GM12801 (cell line): ENCODE results near the gene CREB3L1.

Experiments
- CTCF ChIP-seq: IDR thresholded peaks from one replicate; pipeline ENCODE4 v1.5.1; 2011; ENCODE audit warnings: control low read depth; ENCODE audit not compliant: insufficient read length; ENCODE audit errors: extremely low read depth

CREB3L1 gene

GRCh38 chr11:46330154-46330553, 52.7 kb downstream of the CREB3L1 start:
- TF ChIP-seq CTCF: no peak

- no peak for TF ChIP-seq CTCF
Measured at GRCh38 chr11:46330563-46331281, 53.3 kb downstream of the CREB3L1 start.

GRCh38 chr11:46331282-46331984, 54.0 kb downstream of the CREB3L1 start:
- no peak for TF ChIP-seq CTCF

GRCh38 chr11:46332093-46332567, 54.7 kb downstream of the CREB3L1 start:
- no peak for TF ChIP-seq CTCF

GRCh38 chr11:46332568-46333393, 55.3 kb downstream of the CREB3L1 start:
- no peak for TF ChIP-seq CTCF

- no peak for TF ChIP-seq CTCF
Measured at GRCh38 chr11:46333394-46333947, 56.0 kb downstream of the CREB3L1 start.

GRCh38 chr11:46334211-46334610, 56.7 kb downstream of the CREB3L1 start:
- TF ChIP-seq CTCF: no peak
